GM23338 (cell line): ENCODE measurements around the gene CYB5D1. TPM values are rescaled to one million over a fixed set of nuclear protein-coding genes. Genes with fewer than 3 reads are reported as not detected.

Experiments used
- ATAC-seq: fragments of 200-7000 bp; cut with Tn5 transposase; 3 replicates; pipeline ENCODE4 v1.9.1; 2020
- DNase-seq: peaks from one replicate; pipeline ENCODE4 v3.0.0-alpha.2; 2015; ENCODE audit warnings: low spot score
- H2AFZ ChIP-seq: fragments of 200-600 bp; sonication (generic); 2 replicates; pipeline ENCODE4 v1.8.0; 2016; ENCODE audit warnings: antibody characterized with exemption, mild to moderate bottlenecking, moderate library complexity
- H3F3A ChIP-seq: fragments of 200-600 bp; sonication (generic); replicated peaks from 2 replicates; pipeline ENCODE4 v1.8.0; 2017; ENCODE audit warnings: antibody characterized with exemption, mixed run types, low read depth
- H3K27ac ChIP-seq: fragments of 200-600 bp; sonication (generic); 2 replicates; pipeline ENCODE4 v1.6.1; 2016; ENCODE audit warnings: low read depth
- H3K27me3 ChIP-seq: fragments of 200-600 bp; sonication (generic); 2 replicates; pipeline ENCODE4 v1.8.0; 2016; ENCODE audit warnings: mild to moderate bottlenecking, mixed run types, moderate library complexity; ENCODE audit not compliant: insufficient read depth
- H3K36me3 ChIP-seq: fragments of 200-600 bp; sonication (generic); 2 replicates; pipeline ENCODE4 v1.8.0; 2016; ENCODE audit warnings: mild to moderate bottlenecking; ENCODE audit not compliant: insufficient read depth
- H3K4me1 ChIP-seq: fragments of 200-600 bp; sonication (generic); 2 replicates; pipeline ENCODE4 v1.8.0; 2016; ENCODE audit warnings: mild to moderate bottlenecking, moderate library complexity; ENCODE audit not compliant: insufficient read depth
- H3K4me2 ChIP-seq: fragments of 200-600 bp; sonication (generic); 2 replicates; pipeline ENCODE4 v1.7.1; 2017; ENCODE audit warnings: mixed run types
- H3K4me3 ChIP-seq: fragments of 200-600 bp; sonication (generic); 2 replicates; pipeline ENCODE4 v1.6.1; 2016; ENCODE audit warnings: mixed run types
- H3K79me2 ChIP-seq: fragments of 200-600 bp; sonication (generic); replicated peaks from 2 replicates; pipeline ENCODE4 v1.8.0; 2017; ENCODE audit warnings: mild to moderate bottlenecking; ENCODE audit not compliant: insufficient read depth
- H3K9me2 ChIP-seq: fragments of 200-600 bp; sonication (generic); 2 replicates; pipeline ENCODE4 v1.8.0; 2017; ENCODE audit not compliant: insufficient read depth
- H4K20me1 ChIP-seq: fragments of 200-600 bp; sonication (generic); replicated peaks from 2 replicates; pipeline ENCODE4 v1.8.0; 2017; ENCODE audit warnings: mild to moderate bottlenecking; ENCODE audit not compliant: insufficient read depth
- H3K27ac Mint-ChIP-seq: 2 replicates; pipeline ENCODE4 v1.8.0; 2020; ENCODE audit warnings: inconsistent platforms, mild to moderate bottlenecking, moderate library complexity, mixed read lengths
- H3K27me3 Mint-ChIP-seq: 3 replicates; pipeline ENCODE4 v1.8.0; 2022; ENCODE audit warnings: low read depth, mild to moderate bottlenecking, moderate library complexity, mixed read lengths, inconsistent platforms; ENCODE audit not compliant: insufficient read depth, poor library complexity
- H3K36me3 Mint-ChIP-seq: 3 replicates; pipeline ENCODE4 v1.8.0; 2021; ENCODE audit warnings: low read depth, mild to moderate bottlenecking, inconsistent platforms, moderate library complexity, mixed read lengths
- H3K4me1 Mint-ChIP-seq: 3 replicates; pipeline ENCODE4 v1.8.0; 2020; ENCODE audit warnings: mild to moderate bottlenecking, inconsistent platforms, mixed read lengths
- H3K4me3 Mint-ChIP-seq: 3 replicates; pipeline ENCODE4 v1.8.0; 2021; ENCODE audit warnings: moderate library complexity, mild to moderate bottlenecking, inconsistent platforms, mixed read lengths
- H3K9me3 Mint-ChIP-seq: 3 replicates; pipeline ENCODE4 v1.8.0; 2020; ENCODE audit warnings: moderate library complexity, mild to moderate bottlenecking, inconsistent platforms, mixed read lengths
- CREB1 ChIP-seq: fragments of 250-450 bp; sonication (Bioruptor Pico); IDR thresholded peaks from 2 replicates; pipeline ENCODE4 v1.5.0; 2020; ENCODE audit warnings: low read depth, mild to moderate bottlenecking, moderate library complexity
- ETS1 ChIP-seq: IDR thresholded peaks from 2 replicates; pipeline ENCODE4 v1.6.1; 2016; ENCODE audit warnings: antibody characterized with exemption
- EZH2phosphoT487 ChIP-seq: fragments of 200-600 bp; sonication (generic); IDR thresholded peaks from one replicate; pipeline ENCODE4 v1.8.1; 2018; ENCODE audit warnings: antibody characterized with exemption; ENCODE audit not compliant: unreplicated experiment
- ZNF331 ChIP-seq: fragments of 250-450 bp; sonication (Bioruptor Pico); IDR thresholded peaks from 2 replicates; pipeline ENCODE4 v1.5.0; 2020; ENCODE audit warnings: low read depth, mild to moderate bottlenecking, moderate library complexity
- polyA plus RNA-seq: library from polyadenylated mRNA; unstranded; fragments of >200 nt; fragmentation: Nextera tagmentation; extraction: Ambion mirVana; gene quantifications from 2 replicates; pipeline ENCODE4 v1.2.1, GENCODE V29; 2016
- total RNA-seq: library from RNA; depleted of rRNA; stranded (reverse); fragments of >200 nt; shearing (Covaris generic); gene quantifications from 2 replicates; pipeline ENCODE4 v1.2.3, GENCODE V29; 2014
- TF ChIP-seq, protein P1 (sequence below): fragments of 250-450 bp; sonication (Bioruptor Pico); IDR thresholded peaks from 2 replicates; pipeline ENCODE4 v1.5.0; 2020; ENCODE audit warnings: mild to moderate bottlenecking, moderate library complexity

The CYB5D1 gene
- total and polyA plus RNA-seq, 2 experiments from 2014 or later = 3.5 to 8.4 TPM

DNA sequence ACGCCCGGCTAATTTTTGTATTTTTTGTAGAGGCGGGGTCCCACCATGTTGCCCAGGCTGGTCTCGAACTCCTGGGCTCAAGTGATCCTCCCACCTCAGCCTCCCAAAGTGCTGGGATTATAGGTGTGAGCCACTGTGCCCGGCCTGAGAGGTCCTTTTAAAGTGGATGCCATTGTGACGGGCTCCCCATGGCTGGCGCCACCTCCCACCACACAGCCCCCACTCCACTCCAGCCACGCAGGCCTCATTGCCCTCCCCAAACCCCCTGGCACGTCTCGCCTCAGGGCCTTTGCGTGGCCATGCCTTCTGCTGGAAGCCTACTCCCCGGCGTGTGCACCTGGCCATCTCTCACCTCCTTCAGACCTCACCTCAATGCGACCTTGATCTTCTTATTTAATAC is 35.7 kb upstream of the CYB5D1 start (continued):
- TF ChIP-seq ETS1 = no peak
- TF ChIP-seq, protein P1, sequence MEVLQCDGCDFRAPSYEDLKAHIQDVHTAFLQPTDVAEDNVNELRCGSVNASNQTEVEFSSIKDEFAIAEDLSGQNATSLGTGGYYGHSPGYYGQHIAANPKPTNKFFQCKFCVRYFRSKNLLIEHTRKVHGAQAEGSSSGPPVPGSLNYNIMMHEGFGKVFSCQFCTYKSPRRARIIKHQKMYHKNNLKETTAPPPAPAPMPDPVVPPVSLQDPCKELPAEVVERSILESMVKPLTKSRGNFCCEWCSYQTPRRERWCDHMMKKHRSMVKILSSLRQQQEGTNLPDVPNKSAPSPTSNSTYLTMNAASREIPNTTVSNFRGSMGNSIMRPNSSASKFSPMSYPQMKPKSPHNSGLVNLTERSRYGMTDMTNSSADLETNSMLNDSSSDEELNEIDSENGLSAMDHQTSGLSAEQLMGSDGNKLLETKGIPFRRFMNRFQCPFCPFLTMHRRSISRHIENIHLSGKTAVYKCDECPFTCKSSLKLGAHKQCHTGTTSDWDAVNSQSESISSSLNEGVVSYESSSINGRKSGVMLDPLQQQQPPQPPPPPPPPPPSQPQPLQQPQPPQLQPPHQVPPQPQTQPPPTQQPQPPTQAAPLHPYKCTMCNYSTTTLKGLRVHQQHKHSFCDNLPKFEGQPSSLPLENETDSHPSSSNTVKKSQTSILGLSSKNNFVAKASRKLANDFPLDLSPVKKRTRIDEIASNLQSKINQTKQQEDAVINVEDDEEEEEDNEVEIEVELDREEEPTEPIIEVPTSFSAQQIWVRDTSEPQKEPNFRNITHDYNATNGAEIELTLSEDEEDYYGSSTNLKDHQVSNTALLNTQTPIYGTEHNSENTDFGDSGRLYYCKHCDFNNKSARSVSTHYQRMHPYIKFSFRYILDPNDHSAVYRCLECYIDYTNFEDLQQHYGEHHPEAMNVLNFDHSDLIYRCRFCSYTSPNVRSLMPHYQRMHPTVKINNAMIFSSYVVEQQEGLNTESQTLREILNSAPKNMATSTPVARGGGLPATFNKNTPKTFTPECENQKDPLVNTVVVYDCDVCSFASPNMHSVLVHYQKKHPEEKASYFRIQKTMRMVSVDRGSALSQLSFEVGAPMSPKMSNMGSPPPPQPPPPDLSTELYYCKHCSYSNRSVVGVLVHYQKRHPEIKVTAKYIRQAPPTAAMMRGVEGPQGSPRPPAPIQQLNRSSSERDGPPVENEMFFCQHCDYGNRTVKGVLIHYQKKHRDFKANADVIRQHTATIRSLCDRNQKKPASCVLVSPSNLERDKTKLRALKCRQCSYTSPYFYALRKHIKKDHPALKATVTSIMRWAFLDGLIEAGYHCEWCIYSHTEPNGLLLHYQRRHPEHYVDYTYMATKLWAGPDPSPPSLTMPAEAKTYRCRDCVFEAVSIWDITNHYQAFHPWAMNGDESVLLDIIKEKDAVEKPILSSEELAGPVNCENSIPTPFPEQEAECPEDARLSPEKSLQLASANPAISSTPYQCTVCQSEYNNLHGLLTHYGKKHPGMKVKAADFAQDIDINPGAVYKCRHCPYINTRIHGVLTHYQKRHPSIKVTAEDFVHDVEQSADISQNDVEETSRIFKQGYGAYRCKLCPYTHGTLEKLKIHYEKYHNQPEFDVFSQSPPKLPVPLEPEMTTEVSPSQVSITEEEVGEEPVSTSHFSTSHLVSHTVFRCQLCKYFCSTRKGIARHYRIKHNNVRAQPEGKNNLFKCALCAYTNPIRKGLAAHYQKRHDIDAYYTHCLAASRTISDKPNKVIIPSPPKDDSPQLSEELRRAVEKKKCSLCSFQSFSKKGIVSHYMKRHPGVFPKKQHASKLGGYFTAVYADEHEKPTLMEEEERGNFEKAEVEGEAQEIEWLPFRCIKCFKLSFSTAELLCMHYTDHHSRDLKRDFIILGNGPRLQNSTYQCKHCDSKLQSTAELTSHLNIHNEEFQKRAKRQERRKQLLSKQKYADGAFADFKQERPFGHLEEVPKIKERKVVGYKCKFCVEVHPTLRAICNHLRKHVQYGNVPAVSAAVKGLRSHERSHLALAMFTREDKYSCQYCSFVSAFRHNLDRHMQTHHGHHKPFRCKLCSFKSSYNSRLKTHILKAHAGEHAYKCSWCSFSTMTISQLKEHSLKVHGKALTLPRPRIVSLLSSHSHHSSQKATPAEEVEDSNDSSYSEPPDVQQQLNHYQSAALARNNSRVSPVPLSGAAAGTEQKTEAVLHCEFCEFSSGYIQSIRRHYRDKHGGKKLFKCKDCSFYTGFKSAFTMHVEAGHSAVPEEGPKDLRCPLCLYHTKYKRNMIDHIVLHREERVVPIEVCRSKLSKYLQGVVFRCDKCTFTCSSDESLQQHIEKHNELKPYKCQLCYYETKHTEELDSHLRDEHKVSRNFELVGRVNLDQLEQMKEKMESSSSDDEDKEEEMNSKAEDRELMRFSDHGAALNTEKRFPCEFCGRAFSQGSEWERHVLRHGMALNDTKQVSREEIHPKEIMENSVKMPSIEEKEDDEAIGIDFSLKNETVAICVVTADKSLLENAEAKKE = no peak

DNA sequence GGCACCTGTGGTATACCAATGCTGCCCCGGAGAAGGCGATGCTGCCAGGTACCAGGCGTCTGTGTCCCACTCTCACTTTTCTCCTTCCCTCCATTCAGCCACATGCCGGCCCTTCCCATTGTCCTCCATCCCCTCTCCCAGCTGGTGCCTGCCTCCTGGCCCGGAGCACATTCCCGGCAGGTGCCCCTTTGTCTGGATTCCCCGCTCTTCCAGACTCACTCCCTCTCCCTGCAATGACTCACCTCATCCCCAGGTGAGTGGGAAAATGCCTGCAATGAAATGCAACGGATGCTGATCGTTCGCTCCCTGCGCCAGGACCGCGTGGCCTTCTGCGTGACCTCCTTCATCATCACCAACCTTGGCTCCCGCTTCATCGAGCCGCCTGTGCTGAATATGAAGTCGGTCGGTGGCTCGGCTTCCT is 34.2 kb upstream of the CYB5D1 start:
- peak; percentile 63 for DNase-seq
- TF ChIP-seq EZH2phosphoT487 (no peak), ZNF331 (CRISPR knock-in tag) (no peak), CREB1 (CRISPR knock-in tag) (no peak)
- TF ChIP-seq, protein P1 = no peak

More for the DNA sequence above, 34.2 kb upstream of the CYB5D1 start:
- H3K27me3 Mint-ChIP-seq = peaks cover 29% of the 10 kb centered on the region
- Histone ChIP-seq H2AFZ (peak overlapping the region; percentile 52; the same call in 1 of the 2 replicates), H3K4me2 (no peak overlapping the region), H3K36me3 (no peaks in the 10 kb centered on the region), H3K4me1 (no peaks in the 10 kb centered on the region), H3K27ac (no peak overlapping the region), H3F3A (no peaks in the 10 kb centered on the region), H3K79me2 (no peaks in the 10 kb centered on the region), H4K20me1 (no peaks in the 10 kb centered on the region), H3K9me2 (no peaks in the 10 kb centered on the region), H3K4me3 (no peak overlapping the region), H3K27me3 (peaks cover 31% of the 10 kb centered on the region; the same call in 1 of the 2 replicates)
- no peaks in the 10 kb centered on the region for H3K36me3 Mint-ChIP-seq
- H3K4me1 Mint-ChIP-seq = peaks cover 16% of the 10 kb centered on the region
- H3K9me3 Mint-ChIP-seq = no peaks in the 10 kb centered on the region
- peak; percentile 82 for ATAC-seq
- no peak overlapping the region for H3K27ac Mint-ChIP-seq
- no peak overlapping the region; the same call in 2 of the 3 replicates for H3K4me3 Mint-ChIP-seq
